ENCODE measurements around the gene PDLIM5. TPM values are rescaled to one million over a fixed set of nuclear protein-coding genes. Genes with fewer than 3 reads are reported as not detected.
A peak's percentile ranks its signal among the peaks of the same experiment; 100 is the strongest.

PDLIM5 gene
- total RNA-seq, 1 experiment from 2014 or later: 106 TPM

DNA sequence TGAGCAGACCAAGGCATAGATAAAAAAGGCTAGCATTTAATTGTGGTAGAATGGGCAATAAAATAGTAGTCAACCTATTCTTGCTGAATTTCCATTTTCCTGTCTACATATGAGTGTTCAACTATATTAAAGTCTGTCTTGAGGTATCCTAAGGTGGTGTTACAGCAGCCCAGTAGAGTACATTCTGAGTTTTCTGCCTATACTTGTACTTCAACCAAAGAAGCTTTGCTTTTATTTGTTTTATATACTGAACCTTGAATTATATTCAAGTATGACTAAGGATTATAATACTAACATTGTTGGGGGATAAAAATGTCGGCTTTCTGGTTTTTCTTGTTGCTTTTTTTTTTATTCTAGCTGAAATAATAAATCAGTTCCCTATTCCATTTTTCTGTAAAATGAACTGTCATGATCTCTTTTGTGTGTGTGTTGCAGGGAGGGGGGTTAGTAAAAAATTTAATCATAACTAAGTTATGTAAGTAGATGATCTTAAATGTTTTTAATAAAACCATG, 106.7 kb downstream of the PDLIM5 start:
- Mint-ChIP-seq H3K36me3 (ENCODE audit: insufficient read depth, unreplicated experiment) (no peaks in the 10 kb centered on the region), H3K27ac (ENCODE audit: unreplicated experiment) (no peak overlapping the region), H3K4me1 (ENCODE audit: low read depth, unreplicated experiment) (peaks cover 16% of the 10 kb centered on the region), H3K9me3 (ENCODE audit: unreplicated experiment) (no peaks in the 10 kb centered on the region), H3K4me3 (ENCODE audit: unreplicated experiment) (no peak overlapping the region), H3K27me3 (ENCODE audit: insufficient read depth, unreplicated experiment) (no peaks in the 10 kb centered on the region)
- CTCF ChIA-PET: no interaction called here
- no peak for TF ChIP-seq CTCF (IDR thresholded peaks at IDR 0.05; ENCODE audit: insufficient read depth in 1 of 2, low read depth in 1 of 2, low read length in 1 of 2, severe bottlenecking in 1 of 2, unreplicated experiment in 1 of 2)
- intact Hi-C loops (cut with micrococcal nuclease; ENCODE audit: unreplicated experiment): no loop called here
- H3K4me3 ChIP-seq (ENCODE audit: low read depth, low read length): no peak overlapping the region
- peaks cover 44% of the 10 kb centered on the region for H3K4me1 ChIP-seq
- no peak for DNase-seq
- POLR2A ChIA-PET: no interaction called here
- H3K9me3 ChIP-seq: no peaks in the 10 kb centered on the region
- H3K36me3 ChIP-seq (ENCODE audit: control insufficient read depth, insufficient read depth, low read length): no peaks in the 10 kb centered on the region
- no TSS peak for BruUV-seq (replicated peaks)
- H3K27me3 ChIP-seq (replicated peaks; ENCODE audit: control insufficient read depth, insufficient read depth, low read length): no peaks in the 10 kb centered on the region

- Histone ChIP-seq H3K27me3 (replicated peaks; ENCODE audit: control insufficient read depth, insufficient read depth, low read length) (no peaks in the 10 kb centered on the region), H3K4me3 (ENCODE audit: low read depth, low read length) (no peak overlapping the region), H3K9me3 (no peaks in the 10 kb centered on the region), H3K36me3 (ENCODE audit: control insufficient read depth, insufficient read depth, low read length) (no peaks in the 10 kb centered on the region), H3K4me1 (peaks cover 50% of the 10 kb centered on the region)
- TF ChIP-seq CTCF (IDR thresholded peaks at IDR 0.05; ENCODE audit: insufficient read depth in 1 of 2, low read depth in 1 of 2, low read length in 1 of 2, severe bottlenecking in 1 of 2, unreplicated experiment in 1 of 2): no peak
- CTCF ChIA-PET: no interaction called here
- Mint-ChIP-seq H3K4me3 (ENCODE audit: unreplicated experiment) (no peak overlapping the region), H3K4me1 (ENCODE audit: low read depth, unreplicated experiment) (peaks cover 16% of the 10 kb centered on the region), H3K27me3 (ENCODE audit: insufficient read depth, unreplicated experiment) (no peaks in the 10 kb centered on the region), H3K27ac (ENCODE audit: unreplicated experiment) (no peak overlapping the region), H3K36me3 (ENCODE audit: insufficient read depth, unreplicated experiment) (peaks cover 4% of the 10 kb centered on the region), H3K9me3 (ENCODE audit: unreplicated experiment) (no peaks in the 10 kb centered on the region)
- POLR2A ChIA-PET: no interaction called here
- intact Hi-C loops (cut with micrococcal nuclease; ENCODE audit: unreplicated experiment): no loop called here
- DNase-seq: no peak
- no TSS peak for BruUV-seq (replicated peaks)
Measured at GRCh38 chr4:94559351-94559806, 107.6 kb downstream of the PDLIM5 start.

DNA sequence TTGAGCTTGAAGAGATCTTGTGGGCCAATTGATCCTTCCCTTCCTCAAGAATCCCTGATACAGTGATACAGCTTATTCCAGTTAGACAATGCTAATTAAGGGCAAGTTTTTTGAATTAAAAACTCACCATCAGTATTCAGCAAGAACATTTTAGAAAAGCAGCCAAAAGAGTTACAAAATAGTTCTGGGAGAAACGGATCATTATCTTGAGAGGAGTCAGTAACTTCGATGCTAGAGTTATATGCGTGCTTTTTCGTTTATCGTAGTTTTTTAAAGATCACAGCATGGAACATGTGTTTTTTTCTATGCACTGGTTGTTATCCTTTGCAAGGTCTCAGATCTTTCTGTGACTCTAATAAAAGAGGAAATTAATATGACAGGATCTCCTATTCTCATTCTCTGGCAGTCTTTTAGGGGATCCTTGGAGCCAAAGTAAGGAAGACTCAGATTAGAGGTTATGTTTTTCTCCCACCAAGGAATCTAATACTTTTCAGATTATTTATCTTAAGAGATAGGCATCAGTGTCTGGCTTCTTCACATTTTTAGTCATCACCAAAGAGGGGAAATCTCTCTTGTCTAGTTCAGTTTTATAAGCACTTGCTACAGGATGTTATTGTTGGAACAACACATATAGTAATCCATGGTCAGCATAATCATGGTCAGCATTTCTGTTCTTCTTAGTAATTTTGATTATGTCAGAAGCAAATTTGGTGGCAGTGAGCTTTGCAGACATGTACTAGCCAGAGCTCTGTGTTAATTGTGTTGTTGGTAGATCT, 109.7 kb downstream of the PDLIM5 start:
- H3K4me1 ChIP-seq: peaks cover 70% of the 10 kb centered on the region
- no peak overlapping the region for H3K4me3 ChIP-seq (ENCODE audit: low read depth, low read length)
- peaks cover 16% of the 10 kb centered on the region for H3K4me1 Mint-ChIP-seq (ENCODE audit: low read depth, unreplicated experiment)
- intact Hi-C loops (cut with micrococcal nuclease; ENCODE audit: unreplicated experiment): loop anchor here (5.0 kb wide), 1 partner anchor 44 kb away; no protein-coding TSS in a partner anchor
- no peak for TF ChIP-seq CTCF (IDR thresholded peaks at IDR 0.05; ENCODE audit: insufficient read depth in 1 of 2, low read depth in 1 of 2, low read length in 1 of 2, severe bottlenecking in 1 of 2, unreplicated experiment in 1 of 2)
- H3K27me3 Mint-ChIP-seq (ENCODE audit: insufficient read depth, unreplicated experiment): no peaks in the 10 kb centered on the region
- peaks cover 6% of the 10 kb centered on the region for H3K36me3 Mint-ChIP-seq (ENCODE audit: insufficient read depth, unreplicated experiment)
- H3K36me3 ChIP-seq (ENCODE audit: control insufficient read depth, insufficient read depth, low read length): no peaks in the 10 kb centered on the region
- BruUV-seq (replicated peaks): no TSS peak
- H3K27me3 ChIP-seq (replicated peaks; ENCODE audit: control insufficient read depth, insufficient read depth, low read length): no peaks in the 10 kb centered on the region
- peak overlapping the region; percentile 66 for H3K27ac Mint-ChIP-seq (ENCODE audit: unreplicated experiment)
- no peaks in the 10 kb centered on the region for H3K9me3 ChIP-seq
- ChIA-PET POLR2A (no interaction called here), CTCF (no interaction called here)
- no peak for DNase-seq
- H3K9me3 Mint-ChIP-seq (ENCODE audit: unreplicated experiment): no peaks in the 10 kb centered on the region
- H3K4me3 Mint-ChIP-seq (ENCODE audit: unreplicated experiment): no peak overlapping the region

Data from Caco-2 (cell line).